22Rv1 (cell line): ENCODE data around the gene LPAR5.
A peak's percentile ranks its signal among the peaks of the same experiment; 100 is the strongest.

Source experiments
- ZFX ChIP-seq: fragments of 450-650 bp; IDR thresholded peaks from 2 replicates; pipeline ENCODE4 v1.6.1; 2017; ENCODE audit warnings: antibody characterized with exemption, borderline replicate concordance
- TF ChIP-seq, protein P1 (sequence below): fragments of 450-650 bp; IDR thresholded peaks from 2 replicates; pipeline ENCODE4 v1.5.1; 2017; ENCODE audit warnings: mild to moderate bottlenecking

DNA sequence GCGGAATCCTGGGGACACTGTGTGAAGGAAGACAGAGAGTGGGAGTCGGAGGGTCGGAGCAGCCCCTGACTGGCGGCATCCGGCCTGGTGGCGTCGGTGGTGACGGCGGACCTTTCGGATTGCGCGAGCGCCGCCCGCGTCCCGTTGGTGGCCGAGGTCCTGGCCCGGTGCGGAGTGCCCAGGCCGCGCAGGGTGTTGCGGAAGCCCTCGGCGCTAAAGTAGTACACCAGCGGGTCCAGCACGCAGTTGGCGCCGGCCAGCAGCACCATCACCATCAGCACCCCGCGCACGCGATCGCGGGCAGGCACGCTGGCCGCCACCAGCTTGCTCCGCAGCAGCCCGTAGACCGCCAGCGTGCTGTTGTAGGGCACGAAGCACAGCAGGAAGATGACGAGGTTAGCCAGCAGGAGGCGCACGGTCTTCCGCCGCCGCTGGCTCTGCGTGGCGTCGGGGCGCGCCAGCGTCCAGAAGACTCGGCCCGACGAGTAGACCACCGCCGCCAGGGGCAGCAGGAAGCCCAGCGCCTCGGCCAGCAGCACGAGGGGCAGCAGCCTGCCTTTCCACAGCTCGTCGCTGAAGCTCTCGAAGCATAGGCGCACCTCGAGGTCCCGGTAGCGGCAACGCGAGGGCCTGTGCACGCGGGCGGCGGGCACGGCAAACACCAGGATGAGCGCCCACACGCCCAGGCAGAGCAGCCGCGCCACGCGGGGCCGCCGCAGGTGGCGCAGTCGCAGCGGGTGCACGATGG lies 15.4 kb downstream of the LPAR5 start:
- TF ChIP-seq, protein P1, sequence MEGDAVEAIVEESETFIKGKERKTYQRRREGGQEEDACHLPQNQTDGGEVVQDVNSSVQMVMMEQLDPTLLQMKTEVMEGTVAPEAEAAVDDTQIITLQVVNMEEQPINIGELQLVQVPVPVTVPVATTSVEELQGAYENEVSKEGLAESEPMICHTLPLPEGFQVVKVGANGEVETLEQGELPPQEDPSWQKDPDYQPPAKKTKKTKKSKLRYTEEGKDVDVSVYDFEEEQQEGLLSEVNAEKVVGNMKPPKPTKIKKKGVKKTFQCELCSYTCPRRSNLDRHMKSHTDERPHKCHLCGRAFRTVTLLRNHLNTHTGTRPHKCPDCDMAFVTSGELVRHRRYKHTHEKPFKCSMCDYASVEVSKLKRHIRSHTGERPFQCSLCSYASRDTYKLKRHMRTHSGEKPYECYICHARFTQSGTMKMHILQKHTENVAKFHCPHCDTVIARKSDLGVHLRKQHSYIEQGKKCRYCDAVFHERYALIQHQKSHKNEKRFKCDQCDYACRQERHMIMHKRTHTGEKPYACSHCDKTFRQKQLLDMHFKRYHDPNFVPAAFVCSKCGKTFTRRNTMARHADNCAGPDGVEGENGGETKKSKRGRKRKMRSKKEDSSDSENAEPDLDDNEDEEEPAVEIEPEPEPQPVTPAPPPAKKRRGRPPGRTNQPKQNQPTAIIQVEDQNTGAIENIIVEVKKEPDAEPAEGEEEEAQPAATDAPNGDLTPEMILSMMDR, result peak; percentile 91
- TF ChIP-seq ZFX, result no peak
